Iris pigment epithelial cell (primary cell): ENCODE data around the gene PF4V1.

Source experiments
- DNase-seq: peaks from one replicate; pipeline ENCODE4 v3.0.0-alpha.2; 2011; ENCODE audit warnings: low read depth

Gene PF4V1

DNA sequence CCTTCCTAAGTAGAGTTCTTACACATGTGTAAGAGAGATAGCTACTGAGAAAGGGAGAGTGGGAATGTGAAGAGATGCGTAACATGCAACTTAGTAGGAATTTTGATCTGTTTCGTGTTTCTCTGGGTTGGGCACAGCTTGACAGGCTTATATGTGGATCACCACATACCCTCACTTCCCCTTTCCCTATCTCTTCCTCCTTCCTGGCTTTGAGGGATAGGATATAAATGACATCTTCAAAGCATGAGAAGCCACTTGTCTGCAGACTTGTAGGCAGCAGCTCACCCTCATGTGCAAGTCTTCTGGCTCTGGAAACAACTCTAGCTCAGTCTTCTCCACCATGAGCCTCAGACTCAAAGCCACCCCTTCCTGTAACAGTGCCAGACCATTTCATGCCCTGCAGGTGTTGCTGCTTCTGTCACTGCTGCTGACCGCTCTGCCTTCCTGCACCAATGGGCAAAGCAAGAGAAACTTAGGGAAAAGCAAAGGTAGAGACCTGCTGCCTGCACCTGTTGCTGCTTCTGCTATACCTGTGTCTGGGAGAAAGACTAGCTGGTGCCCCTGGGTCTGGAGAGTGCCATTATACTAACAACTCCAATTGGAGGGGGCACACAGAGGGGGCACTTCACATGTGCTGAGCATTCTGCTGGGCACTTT is 5.4 kb upstream of the PF4V1 start:
- no peak for DNase-seq

DNA sequence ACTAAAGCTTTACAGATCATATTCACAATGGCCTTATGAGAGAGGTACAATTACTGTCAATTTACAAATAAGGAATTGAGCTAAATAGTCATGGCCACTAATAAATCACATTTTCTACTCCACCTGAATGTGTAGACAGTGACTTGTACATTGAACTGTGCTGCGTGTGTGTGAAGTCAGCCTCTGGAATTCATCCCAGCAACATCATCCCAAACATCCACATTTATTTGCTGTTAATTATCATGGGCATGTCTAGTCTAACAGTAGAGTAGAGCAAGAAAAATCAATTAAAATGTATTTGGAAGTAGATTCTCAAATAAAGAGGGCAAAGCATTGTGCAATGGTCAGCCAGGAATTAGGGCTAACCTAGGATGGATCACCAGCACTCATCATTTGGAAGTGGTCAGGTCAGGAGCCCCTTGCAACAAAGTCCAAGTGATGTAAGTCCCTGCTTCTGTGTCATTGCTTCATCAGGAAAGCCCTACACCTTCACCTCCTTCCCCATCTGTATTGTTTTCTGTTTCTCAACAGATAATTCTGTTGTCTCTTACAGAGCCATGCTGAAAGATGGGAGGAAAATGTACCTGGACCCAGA is 4.8 kb upstream of the PF4V1 start:
- no peak for DNase-seq

DNA sequence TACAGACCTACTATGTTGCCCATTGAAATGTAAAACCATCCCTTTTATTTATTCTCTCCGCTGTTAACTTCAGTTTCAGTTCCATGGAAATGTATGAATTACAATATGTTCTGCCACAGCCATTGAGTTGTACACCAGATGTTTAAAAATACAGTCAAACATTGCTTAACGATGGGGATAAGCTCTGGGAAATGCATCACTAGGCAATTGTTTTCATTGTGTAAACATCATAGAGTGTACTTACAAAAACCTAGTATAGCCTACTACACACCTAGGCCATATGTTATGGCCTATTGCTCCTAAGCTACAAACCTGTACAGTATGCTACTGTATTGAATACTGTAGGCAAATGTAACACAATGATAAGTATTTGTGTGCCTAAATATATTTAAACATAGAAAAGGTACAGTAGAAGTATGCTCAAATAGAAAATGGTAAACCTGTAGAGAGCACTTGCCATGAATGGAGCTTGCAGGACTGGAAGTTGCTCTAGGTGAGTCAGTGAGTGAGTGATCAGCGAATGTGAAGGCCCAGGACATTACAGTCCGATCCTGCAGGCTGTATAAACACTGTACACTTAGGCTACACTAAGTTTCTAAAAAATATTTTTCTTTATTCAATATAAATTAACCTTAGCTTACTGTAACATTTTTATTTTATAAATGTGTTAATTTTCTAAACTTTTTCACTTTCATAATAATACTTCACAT is 2.7 kb upstream of the PF4V1 start:
- no peak for DNase-seq

DNA sequence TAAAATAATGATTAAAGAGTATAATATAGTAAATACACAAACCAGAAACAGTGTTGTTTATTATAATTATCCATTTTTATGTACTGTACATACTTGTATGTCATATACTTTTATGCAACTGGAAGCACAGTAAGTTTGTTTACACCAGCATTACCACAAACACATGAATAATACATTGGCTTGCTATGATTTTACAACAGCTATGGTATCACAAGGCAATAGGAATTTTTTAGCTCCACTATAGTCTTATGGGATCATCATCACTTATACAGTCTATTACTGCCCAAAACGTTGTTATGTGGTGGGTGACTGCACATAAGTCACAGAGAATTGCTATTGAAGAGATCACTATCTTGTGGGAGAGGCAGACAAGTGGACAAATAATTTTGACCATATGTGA is 1.8 kb upstream of the PF4V1 start:
- no peak for DNase-seq

DNA sequence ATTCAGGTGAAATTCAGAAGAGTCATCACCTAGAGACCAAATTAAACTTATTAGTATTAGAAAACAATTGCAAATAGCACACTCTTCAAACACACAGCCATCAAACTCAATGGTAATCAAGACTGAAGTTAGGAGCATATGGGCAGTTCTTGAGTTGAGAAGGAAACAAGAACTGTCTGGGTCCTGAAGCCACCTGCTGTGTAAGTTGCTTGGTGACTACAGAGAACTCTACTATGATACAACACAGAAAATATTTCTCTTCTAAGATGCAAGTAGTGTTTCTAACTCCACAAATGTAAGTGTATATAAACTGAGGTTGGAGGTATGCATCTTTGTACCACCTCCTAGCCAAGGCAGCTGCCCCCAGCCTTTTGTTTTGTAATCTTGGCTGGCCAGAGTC is 325 bp upstream of the PF4V1 start:
- DNase-seq: no peak

DNA sequence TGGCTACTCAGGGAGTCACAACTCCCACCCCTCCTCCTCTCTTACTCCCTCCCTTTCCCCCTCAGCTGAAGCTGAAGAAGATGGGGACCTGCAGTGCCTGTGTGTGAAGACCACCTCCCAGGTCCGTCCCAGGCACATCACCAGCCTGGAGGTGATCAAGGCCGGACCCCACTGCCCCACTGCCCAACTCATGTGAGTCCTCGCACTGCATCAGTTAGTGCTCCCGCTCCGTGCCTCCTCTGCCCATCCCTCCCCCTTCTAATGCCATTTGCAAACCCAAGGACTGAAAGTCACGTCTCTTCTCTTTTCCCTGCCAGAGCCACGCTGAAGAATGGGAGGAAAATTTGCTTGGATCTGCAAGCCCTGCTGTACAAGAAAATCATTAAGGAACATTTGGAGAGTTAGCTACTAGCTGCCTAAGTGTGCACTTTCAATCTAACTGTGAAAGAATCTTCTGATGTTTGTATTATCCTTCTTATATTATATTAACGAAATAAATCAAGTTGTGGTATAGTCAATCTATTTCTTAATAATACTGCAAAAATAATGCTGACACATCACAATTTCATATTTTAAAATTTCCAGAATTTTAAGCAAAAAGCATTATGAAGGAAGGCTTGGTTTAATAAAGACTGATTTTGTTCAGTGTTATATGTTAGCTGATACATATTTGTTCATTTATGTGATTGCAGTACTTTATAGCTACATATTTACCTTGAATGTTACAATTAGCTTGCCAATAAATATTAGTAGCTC is 800 bp downstream of the PF4V1 start:
- no peak for DNase-seq

DNA sequence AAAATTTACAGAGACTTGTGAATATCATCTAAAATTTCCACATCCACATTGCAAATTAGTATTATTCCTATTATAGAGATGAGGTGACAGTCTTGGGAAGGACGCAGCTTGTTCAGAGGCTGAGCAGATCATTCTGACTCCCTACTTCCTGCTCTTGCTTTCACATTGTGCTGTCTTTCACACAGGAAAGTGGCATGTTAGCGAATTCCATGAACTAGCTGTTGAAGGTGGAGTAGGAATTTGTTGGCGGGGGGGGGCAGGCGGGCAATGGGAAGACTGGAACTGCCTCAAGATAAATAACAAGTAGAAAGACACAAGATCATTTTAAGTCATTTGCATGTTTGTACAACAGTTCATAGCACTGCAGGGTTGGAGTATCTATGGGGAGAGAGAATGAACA is 2.3 kb downstream of the PF4V1 start:
- DNase-seq: no peak

DNA sequence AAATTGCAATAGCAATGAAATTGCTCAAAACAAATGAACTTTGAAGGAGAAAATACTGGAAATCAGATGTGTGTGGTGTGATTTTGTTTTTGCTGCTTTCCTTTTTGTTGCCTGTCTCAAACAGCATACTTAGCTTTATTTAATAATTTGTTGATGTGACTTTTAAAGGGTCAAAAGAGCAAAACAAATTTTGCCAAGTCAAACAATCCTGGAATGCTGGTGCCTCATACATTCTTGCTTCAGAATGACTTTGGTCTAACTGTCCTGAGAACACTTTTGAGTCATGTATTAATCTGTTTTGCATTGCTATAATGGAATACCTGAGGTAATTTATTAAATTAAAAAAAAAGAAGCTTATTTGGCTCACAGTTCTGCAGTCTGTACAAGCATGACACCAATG is 3.4 kb downstream of the PF4V1 start:
- peak; percentile 84 for DNase-seq

DNA sequence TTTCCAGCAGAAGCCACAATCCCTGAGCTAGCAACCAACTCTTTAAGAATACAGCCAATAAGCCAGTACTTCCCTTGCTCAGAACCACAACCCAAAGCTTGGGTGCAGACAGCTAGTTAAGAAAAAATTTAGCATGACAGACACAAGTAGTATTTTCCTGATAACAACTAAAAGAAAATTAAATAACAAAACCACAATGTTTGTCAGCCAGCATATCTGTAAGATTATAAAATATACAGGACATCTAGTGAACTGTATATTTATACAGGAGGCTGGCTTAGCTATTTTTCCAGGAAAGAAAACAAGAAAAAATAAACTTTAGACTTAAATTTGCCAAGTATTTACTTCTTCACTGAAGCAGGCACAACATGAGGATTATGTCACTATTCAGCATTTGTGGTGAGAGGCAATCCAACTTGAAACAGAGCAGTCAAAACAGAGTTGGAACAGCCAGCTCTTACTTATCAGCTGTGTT is 6.6 kb downstream of the PF4V1 start:
- DNase-seq: peak; percentile 96

DNA sequence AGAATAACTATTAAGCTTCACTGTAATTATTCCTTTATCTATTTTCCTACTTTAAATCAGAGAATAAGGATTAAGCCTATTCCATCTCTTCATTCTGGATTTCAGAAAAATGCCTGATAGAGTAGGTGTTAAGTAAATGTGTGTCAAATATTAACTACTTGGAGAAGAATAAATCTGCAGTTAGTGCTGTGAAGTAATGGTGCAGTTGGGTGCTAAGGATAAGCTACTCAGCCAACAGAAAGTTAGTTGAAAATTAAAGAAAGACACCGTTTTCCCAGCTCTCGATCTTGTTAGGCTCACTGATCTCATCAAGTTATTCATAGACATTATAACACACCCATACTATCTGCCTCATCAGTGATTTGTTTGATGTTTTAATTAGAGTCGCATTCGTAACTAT is 7.1 kb downstream of the PF4V1 start:
- DNase-seq: no peak

DNA sequence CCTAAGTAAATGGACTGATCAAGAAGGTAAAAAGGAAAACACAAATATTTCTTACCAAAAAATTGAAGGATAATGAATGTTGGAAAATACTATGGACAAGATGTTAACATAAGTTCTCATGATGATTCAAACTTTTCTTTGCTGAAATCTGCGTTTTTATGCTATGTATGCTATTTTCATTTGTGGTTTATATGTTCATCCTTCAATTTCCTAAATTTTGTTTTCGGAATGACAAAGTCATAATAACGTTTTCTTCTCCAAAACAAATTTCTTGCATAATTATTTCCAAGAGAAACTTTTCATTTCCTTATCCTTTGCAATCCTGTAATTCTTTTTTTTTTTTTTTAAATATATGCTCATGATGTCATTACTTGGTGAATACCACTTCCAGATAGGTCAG is 7.8 kb downstream of the PF4V1 start:
- no peak for DNase-seq

DNA sequence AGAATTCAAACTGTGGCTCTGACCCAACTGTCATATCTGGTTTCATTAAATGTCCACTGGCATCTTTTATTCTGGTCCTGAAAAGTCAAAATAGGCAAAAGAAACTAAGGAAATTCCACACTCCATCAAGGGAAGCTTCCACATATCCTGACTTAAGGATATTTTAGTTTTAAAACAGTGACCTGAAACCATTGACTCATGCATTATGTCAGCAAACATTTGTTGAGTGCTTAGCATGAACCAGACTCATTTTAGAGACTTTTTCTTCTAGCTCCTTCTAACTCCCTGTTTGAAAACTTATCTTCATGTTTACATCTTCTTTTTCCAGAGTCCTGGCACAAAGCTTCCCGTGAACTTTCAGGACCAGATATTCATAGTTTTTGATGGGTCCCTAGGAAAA is 9.2 kb downstream of the PF4V1 start:
- peak; percentile 48 for DNase-seq

DNA sequence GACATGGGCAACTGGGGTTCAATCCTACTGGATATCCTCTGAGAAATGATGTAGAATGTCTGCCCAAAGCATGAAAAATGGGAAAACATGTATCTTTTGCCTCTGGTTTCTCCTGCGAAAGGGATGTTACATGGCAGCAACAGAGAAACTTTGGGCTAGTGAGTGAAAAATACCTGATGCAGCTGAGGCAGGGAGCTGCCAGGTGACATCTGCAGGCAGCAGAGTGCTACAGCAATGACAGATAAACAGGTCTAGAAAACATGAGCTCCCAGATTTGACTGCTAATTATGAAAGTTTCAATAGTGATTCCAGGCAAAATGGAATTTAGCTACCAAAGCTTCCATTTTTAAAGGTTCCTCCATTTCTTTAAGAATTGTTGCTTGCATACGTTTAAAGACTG is 11.3 kb downstream of the PF4V1 start:
- peak; percentile 43 for DNase-seq

DNA sequence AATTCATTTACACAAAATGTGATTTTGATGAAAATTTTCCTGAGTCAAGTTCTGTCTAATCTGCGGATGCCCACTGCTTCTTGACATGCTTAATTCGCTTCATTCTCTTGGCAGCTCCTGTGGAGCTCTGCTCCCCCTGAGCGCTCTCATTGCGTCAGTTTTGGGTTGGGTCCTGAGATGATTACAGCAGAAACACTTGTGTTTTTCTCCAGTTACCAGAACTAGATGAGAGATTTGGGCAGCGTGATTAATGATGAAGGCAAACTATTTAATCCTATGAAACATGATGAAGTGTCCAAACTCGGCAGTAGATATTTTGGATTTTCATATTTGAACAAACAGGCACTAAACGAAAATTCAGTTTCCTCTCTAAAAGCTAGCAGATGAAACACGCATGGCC is 11.9 kb downstream of the PF4V1 start:
- DNase-seq: peak; percentile 50

DNA sequence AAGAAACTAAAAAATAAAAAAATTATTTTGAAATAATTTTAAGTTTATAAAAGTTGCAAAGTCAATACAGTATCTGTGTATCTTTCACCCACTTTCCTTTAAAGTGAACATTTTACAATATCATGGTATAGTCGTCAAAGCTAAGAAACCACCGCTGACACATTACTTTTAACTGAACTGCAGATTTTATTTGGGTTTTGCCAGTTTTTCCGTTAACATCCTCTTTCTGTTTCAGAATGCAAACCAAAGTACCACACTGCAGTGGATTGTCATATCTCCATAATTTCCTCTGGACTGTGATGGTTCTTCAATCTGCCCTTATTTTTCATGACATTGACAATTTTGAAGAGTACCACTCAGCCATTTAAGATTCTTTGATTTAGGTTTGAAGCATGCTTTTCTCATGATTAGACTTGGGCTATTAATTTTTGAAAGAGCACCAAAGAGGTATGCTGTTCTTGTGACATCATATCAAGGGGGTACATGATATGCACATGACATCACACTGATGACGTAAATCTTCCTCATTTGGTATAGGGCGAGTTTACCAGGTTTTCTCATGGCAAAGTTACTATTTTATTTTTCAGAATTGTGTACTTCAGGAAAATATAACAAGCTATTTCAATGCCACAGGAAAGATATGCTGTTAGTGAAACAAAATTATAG is 12.5 kb downstream of the PF4V1 start:
- no peak for DNase-seq

DNA sequence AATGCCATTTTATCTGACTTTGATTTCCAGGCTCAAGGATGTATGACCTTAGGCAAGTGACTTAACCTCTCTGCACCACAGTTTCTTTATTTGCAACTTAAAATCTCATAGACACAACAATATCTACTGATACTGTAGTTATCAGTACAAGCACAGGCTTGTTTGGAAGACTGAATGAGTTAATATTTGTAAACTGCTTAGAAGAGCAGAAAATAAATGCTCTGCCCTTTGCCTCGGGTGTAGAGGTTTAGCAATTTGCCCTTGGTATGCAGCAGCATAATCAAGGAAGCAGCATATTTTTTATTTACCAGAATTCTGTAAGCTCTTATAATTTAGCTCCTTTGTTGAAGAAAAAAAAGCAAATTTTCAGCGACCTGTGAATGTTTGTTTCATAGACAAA is 13.2 kb downstream of the PF4V1 start:
- DNase-seq: no peak

DNA sequence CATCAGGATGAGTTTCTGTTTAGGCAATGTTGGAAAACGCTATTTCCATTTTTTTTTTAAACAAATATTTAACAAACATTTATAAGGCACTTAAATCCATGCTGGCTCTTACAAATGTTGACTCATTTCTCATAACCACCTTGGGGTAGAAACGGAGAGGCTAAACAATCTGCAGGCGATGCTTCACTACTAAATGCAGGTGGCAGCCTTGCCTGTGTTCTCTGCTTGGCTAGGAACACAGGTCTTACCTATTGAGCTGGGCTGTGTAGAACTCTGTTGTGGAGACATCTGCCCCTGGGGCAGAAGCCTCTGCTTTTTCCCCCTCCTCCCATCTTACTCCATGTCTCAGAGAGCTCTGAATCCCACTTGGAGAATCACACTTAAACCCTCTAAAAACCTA is 14.7 kb downstream of the PF4V1 start:
- DNase-seq: peak; percentile 67

DNA sequence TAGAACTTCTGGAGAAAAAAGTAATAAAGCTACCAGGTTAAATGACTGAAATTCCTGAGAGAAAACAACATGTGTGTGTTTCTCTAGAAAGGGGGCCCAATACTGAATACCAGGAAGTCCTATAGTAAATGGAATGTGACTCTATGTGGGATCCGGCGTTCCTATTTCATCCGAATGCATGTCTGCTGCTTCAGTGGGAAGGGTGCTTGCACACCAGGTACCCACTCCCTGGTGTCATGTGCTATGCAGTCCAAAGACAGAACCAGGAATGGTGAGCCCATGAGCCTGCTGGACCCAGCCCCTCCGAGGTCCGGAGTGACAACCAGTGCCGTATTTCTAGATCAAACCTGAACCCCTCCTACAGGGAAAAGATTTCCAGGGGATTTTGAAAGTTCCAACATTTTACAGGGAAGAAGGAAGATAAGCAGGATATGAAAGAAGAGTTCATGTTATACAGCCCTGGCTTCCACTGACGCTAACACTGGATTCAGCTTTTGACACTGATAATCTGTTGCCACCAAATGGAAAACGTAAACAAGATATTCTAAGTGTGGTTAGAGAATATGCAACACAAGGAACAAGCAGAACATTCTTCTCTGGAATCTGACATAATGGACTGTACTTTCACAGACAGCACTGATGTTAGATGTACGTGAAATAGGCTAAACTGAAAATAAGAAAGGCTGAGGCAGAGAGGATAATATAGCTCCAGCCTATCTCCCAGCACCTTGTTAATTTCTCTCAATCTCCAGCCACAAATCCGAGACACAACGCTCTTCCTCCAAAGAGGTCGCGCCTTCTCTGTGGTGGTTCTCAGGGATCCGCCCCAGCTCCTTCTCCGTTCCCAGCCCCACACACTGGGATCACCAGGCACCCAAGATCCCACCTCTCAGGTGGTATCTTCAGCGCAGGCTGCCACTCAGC is 15.4 kb downstream of the PF4V1 start:
- peak; percentile 69 for DNase-seq

DNA sequence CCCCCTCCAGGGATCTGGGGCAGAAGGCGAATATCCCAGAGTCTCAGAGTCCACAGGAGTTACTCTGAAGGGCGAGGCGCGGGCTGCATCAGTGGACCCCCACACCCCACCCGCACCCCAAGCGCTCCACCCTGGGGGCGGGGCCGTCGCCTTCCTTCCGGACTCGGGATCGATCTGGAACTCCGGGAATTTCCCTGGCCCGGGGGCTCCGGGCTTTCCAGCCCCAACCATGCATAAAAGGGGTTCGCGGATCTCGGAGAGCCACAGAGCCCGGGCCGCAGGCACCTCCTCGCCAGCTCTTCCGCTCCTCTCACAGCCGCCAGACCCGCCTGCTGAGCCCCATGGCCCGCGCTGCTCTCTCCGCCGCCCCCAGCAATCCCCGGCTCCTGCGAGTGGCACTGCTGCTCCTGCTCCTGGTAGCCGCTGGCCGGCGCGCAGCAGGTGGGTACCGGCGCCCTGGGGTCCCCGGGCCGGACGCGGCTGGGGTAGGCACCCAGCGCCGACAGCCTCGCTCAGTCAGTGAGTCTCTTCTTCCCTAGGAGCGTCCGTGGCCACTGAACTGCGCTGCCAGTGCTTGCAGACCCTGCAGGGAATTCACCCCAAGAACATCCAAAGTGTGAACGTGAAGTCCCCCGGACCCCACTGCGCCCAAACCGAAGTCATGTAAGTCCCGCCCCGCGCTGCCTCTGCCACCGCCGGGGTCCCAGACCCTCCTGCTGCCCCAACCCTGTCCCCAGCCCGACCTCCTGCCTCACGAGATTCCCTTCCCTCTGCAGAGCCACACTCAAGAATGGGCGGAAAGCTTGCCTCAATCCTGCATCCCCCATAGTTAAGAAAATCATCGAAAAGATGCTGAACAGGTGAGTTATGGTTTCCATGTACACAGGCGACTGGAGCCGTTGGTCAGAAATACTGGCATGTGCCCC is 16.3 kb downstream of the PF4V1 start, which contains the start of gene CXCL1:
CXCL1 (plus strand) TSS at position 264 of the 926 bp plus-strand sequence; CDS start at position 342, 78 bp downstream.
- peak; percentile 69 for DNase-seq

DNA sequence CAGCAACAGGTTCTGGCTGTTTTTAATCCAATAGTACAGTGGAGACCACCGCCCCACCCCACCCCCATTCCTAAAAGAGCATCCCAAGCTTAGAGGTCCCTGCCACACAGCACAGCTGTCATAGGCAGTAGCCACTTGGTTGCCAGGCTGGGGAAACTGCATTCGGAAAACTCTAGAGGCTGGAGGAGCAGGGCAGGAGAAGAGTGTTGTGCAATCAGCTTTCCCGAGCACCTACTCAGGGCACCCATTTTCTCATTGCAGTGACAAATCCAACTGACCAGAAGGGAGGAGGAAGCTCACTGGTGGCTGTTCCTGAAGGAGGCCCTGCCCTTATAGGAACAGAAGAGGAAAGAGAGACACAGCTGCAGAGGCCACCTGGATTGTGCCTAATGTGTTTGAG is 17.2 kb downstream of the PF4V1 start:
- peak; percentile 71 for DNase-seq
